ENCODE measurements around the gene HSD17B2.

Gene HSD17B2

GRCh38 chr16:82118749-82119148 lies 83.7 kb downstream of the HSD17B2 start:
- no peak overlapping the region for H3K4me3 ChIP-seq (ENCODE audit: low read depth, low read length)

GRCh38 chr16:82119405-82119804 lies 84.4 kb downstream of the HSD17B2 start:
- no peak overlapping the region for H3K4me3 ChIP-seq (ENCODE audit: low read depth, low read length)

- H3K4me3 ChIP-seq (ENCODE audit: low read depth, low read length) = no peak overlapping the region
These were observed 89.6 kb downstream of the HSD17B2 start for GRCh38 chr16:82124651-82125050.

- no peak overlapping the region for H3K4me3 ChIP-seq (ENCODE audit: low read depth, low read length)
These were observed 94.8 kb downstream of the HSD17B2 start for GRCh38 chr16:82129881-82130280.

- H3K4me3 ChIP-seq (ENCODE audit: low read depth, low read length) = no peak overlapping the region
These were observed 98.7 kb downstream of the HSD17B2 start for GRCh38 chr16:82133798-82134197.

GRCh38 chr16:82134846-82135245 lies 99.8 kb downstream of the HSD17B2 start:
- no peak overlapping the region for H3K4me3 ChIP-seq (ENCODE audit: low read depth, low read length)

- no peak overlapping the region for H3K4me3 ChIP-seq (ENCODE audit: low read depth, low read length)
These were observed 100.8 kb downstream of the HSD17B2 start for GRCh38 chr16:82135844-82136243.

- no peak overlapping the region for H3K4me3 ChIP-seq (ENCODE audit: low read depth, low read length)
These were observed 102.1 kb downstream of the HSD17B2 start for GRCh38 chr16:82136956-82137821.

GRCh38 chr16:82137822-82138167 lies 102.7 kb downstream of the HSD17B2 start:
- no peak overlapping the region for H3K4me3 ChIP-seq (ENCODE audit: low read depth, low read length)

- no peak overlapping the region for H3K4me3 ChIP-seq (ENCODE audit: low read depth, low read length)
These were observed 103.6 kb downstream of the HSD17B2 start for GRCh38 chr16:82138478-82139285.

- peak overlapping the region; percentile 8 for H3K4me3 ChIP-seq (ENCODE audit: low read depth, low read length)
These were observed 104.2 kb downstream of the HSD17B2 start for GRCh38 chr16:82139286-82139571.

- no peak overlapping the region for H3K4me3 ChIP-seq (ENCODE audit: low read depth, low read length)
These were observed 111.5 kb downstream of the HSD17B2 start for GRCh38 chr16:82146556-82146955.

- H3K4me3 ChIP-seq (ENCODE audit: low read depth, low read length) = no peak overlapping the region
These were observed 111.9 kb downstream of the HSD17B2 start for GRCh38 chr16:82146957-82147356.

GRCh38 chr16:82147546-82147945 lies 112.5 kb downstream of the HSD17B2 start:
- H3K4me3 ChIP-seq (ENCODE audit: low read depth, low read length) = no peak overlapping the region

All from iPS-11a (cell line).